Tongue (tissue), 2 donors: ENCODE measurements around the gene DNAJB4. TPM values are rescaled to one million over a fixed set of nuclear protein-coding genes. Genes with fewer than 3 reads are reported as not detected.

ENCODE experiments used
- small RNA-seq: library from RNA; depleted of rRNA; stranded (forward); fragments of <200 nt; gene quantifications from one replicate; pipeline ENCODE3, GENCODE V24; 2014; ENCODE audit warnings: low replicate concordance
- total RNA-seq: library from RNA; depleted of rRNA; stranded (reverse); fragments of >200 nt; gene quantifications from one replicate; pipeline ENCODE4 v1.2.3, GENCODE V29; 2014

DNAJB4 gene
- total RNA-seq, 1 donor from 2014 or later: 197 TPM

Small RNA genes lying within 50 kb of the gene (small RNA-seq; reads per million reads assigned to genes)
- gene AC103591.3: 4.5 reads per million, percentile 92 among the genes with 10 or more reads in this experiment

Other genes starting within 250 kb of the DNAJB4 start
- 95.5 TPM for gene USP33, start 245.1 kb upstream of the DNAJB4 start, total RNA-seq
- 21.5 TPM for gene MIGA1, start 225.3 kb upstream of the DNAJB4 start, total RNA-seq
- gene NEXN, start 116.3 kb upstream of the DNAJB4 start, total RNA-seq: 70.8 TPM
- 250 TPM for gene FUBP1, start 25.9 kb upstream of the DNAJB4 start, total RNA-seq
- 1.7 TPM for gene GIPC2, start 41.0 kb downstream of the DNAJB4 start, total RNA-seq